ENCODE data around the gene PSKH1. TPM values are rescaled to one million over a fixed set of nuclear protein-coding genes. Genes with fewer than 3 reads are reported as not detected.
A peak's percentile ranks its signal among the peaks of the same experiment; 100 is the strongest.

PSKH1 gene
- total and polyA plus RNA-seq, 5 experiments from 2014 or later, result 20.8 to 34.5 (median 26.6) TPM

DNA sequence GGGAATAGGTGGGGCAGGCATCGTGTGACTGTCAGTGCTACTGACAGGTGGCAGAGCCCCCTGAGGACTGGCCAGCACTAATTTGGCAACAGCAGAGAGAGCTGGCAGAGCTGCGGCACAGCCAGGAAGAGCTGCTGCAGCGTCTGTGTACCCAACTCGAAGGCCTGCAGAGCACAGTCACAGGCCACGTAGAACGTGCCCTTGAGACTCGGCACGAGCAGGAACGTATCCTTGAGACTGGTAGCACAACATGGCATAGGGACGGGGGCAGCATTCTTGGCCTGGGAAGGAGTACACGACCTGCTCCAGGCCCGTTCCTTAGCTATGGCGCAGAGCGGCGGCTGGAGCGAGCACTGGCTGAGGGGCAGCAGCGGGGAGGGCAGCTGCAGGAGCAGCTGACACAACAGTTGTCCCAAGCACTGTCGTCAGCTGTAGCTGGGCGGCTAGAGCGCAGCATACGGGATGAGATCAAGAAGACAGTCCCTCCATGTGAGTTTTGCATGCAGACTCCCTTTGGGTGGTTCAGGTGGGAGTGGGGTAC lies 11.4 kb upstream of the PSKH1 start:
- ATAC-seq, result no peak
- H3K9me3 Mint-ChIP-seq, result no peaks in the 10 kb centered on the region
- peaks cover 0 to 71% (median 14%) of the 10 kb centered on the region in 3 donors for H3K36me3 Mint-ChIP-seq
- POLR2A ChIA-PET, result interaction anchor here (1.7 to 3.2 kb wide), 2 partner anchors 11 to 55 kb away, joined by 7 to 14 read pairs; partner anchors contain the start of genes PSKH1 and PSMB10
- no peaks in the 10 kb centered on the region for H3K27me3 Mint-ChIP-seq
- H3K4me1 Mint-ChIP-seq, result peaks cover 0 to 7% (median 5%) of the 10 kb centered on the region in 4 donors
- no peak overlapping the region for H3K4me3 Mint-ChIP-seq
- H3K27ac Mint-ChIP-seq, result peak overlapping the region in 1 of 10 donors; percentile 28
- DNase-seq, result no peak

DNA sequence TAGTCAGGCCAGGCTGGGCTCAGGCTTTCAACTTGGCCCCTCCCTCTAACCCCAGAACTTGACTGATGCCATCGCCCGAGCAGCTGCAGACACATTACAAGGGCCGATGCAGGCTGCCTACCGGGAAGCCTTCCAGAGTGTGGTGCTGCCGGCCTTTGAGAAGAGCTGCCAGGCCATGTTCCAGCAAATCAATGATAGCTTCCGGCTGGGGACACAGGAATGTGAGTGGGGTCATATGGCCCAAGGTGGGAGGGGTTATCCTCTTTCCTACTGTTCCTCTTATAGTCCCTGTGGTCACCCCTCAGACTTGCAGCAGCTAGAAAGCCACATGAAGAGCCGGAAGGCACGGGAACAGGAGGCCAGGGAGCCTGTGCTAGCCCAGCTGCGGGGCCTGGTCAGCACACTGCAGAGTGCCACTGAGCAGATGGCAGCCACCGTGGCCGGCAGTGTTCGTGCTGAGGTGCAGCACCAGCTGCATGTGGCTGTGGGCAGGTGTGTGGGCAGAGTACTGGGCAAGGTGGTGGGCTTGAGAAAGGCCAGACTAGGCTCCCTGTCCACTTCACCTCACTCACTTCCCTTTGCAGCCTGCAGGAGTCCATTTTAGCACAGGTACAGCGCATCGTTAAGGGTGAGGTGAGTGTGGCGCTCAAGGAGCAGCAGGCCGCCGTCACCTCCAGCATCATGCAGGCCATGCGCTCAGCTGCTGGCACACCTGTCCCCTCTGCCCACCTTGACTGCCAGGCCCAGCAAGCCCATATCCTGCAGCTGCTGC lies 10.5 kb upstream of the PSKH1 start:
- no peaks in the 10 kb centered on the region for H3K9me3 Mint-ChIP-seq
- POLR2A ChIA-PET, result interaction anchor here (1.6 to 3.2 kb wide), 4 partner anchors 9 to 54 kb away, joined by 6 to 14 read pairs (median 8); partner anchors contain the start of genes CTRL, EDC4, PSKH1 and PSMB10
- no peaks in the 10 kb centered on the region for H3K27me3 Mint-ChIP-seq
- H3K36me3 Mint-ChIP-seq, result peaks cover 0 to 69% (median 14%) of the 10 kb centered on the region in 3 donors
- peaks cover 0 to 7% (median 5%) of the 10 kb centered on the region in 4 donors for H3K4me1 Mint-ChIP-seq
- no peak for DNase-seq
- H3K27ac Mint-ChIP-seq, result peak overlapping the region in 1 of 10 donors; percentile 76
- no peak for ATAC-seq
- H3K4me3 Mint-ChIP-seq, result no peak overlapping the region

DNA sequence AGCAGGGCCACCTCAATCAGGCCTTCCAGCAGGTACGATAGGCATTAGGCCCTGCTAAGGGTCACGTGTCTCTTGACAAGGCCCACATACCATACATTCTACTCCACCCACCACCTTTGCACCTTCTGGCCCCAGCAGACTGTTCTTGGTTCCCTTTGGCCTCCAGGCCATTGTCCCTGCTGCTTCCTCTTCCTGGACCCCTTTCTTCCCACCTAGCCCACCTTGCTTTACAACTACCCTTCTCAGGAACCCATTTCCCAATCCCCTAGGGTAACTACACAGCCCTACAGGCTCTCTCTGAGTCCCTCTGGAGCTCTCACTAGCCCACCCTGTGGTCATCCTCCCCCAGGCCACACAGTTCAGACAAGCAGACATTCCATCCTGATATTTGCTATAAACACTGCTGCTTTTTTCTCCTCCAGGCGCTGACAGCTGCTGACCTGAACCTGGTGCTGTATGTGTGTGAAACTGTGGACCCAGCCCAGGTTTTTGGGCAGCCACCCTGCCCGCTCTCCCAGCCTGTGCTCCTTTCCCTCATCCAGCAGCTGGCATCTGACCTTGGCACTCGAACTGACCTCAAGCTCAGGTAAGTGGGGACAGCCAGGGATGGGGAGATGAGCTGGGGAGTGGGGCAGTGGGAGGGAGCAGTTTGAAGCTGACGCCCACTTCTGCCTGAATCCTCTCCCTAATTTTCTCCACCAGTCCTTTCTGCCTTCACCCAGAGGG lies 9.7 kb upstream of the PSKH1 start:
- H3K4me1 Mint-ChIP-seq, result peaks cover 0 to 7% (median 5%) of the 10 kb centered on the region in 4 donors
- ATAC-seq (peak; percentile 14 to 20), DNase-seq (no peak)
- H3K4me3 Mint-ChIP-seq, result no peak overlapping the region
- no peaks in the 10 kb centered on the region for H3K27me3 Mint-ChIP-seq
- H3K27ac Mint-ChIP-seq, result peak overlapping the region in 4 of 10 donors; percentile 47 to 78 (median 66)
- POLR2A ChIA-PET, result interaction anchor here (0.8 to 3.2 kb wide), 7 partner anchors 10 to 202 kb away, joined by 4 to 14 read pairs (median 6); partner anchors contain the start of genes CTRL, EDC4, NFATC3 and PSKH1
- H3K9me3 Mint-ChIP-seq, result no peaks in the 10 kb centered on the region
- peaks cover 0 to 64% (median 13%) of the 10 kb centered on the region in 3 donors for H3K36me3 Mint-ChIP-seq

DNA sequence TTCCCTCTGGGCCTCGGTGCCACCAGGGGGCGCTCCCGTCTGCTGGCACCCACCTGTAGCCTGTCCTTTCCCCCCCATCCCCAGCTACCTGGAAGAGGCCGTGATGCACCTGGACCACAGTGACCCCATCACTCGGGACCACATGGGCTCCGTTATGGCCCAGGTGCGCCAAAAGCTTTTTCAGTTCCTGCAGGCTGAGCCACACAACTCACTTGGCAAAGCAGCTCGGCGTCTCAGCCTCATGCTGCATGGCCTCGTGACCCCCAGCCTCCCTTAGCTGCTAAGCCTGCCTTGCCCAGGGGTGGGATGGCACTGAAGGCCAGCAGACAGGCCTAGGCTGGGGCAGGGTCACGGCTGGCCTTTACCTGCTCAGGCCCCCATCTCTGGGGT lies 9.2 kb upstream of the PSKH1 start:
- Mint-ChIP-seq H3K27me3 (no peaks in the 10 kb centered on the region), H3K4me1 (peaks cover 0 to 7% (median 5%) of the 10 kb centered on the region in 4 donors), H3K4me3 (no peak overlapping the region), H3K9me3 (no peaks in the 10 kb centered on the region), H3K36me3 (peaks cover 0 to 60% (median 13%) of the 10 kb centered on the region in 3 donors), H3K27ac (peak overlapping the region in 3 of 10 donors; percentile 43 to 76 (median 47))
- POLR2A ChIA-PET, result interaction anchor here (0.7 to 3.2 kb wide), 7 partner anchors 10 to 201 kb away, joined by 3 to 14 read pairs (median 4); partner anchors contain the start of genes CTRL, EDC4, NFATC3 and PSMB10
- DNase-seq (peak; percentile 58 to 86 (median 76)), ATAC-seq (peak; percentile 89 to 92)

DNA sequence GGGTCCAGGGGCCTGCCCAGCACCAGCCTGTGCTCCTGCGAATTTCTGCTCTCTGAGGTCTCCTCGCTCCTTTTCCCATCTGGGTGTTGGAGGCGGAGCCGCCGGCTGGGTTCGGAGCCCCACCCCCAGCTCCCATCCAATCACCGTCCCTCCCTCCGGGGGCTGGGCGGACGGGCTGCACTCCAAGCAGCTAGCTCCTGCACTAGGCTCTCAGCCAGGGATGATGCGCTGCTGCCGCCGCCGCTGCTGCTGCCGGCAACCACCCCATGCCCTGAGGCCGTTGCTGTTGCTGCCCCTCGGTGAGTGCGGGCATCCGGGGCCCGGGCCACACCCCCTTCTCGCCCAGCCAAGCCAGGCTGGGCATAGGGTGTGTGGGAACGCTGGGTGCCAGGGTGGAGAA lies 8.4 kb upstream of the PSKH1 start, which contains the start of gene NRN1L:
NRN1L (plus strand) TSS at position 202 of the 400 bp plus-strand sequence; CDS start at position 221, 19 bp downstream.
- no peak within 1 kb of the TSS for H3K4me3 Mint-ChIP-seq
- no peaks in the 10 kb centered on the region for H3K27me3 Mint-ChIP-seq
- H3K27ac Mint-ChIP-seq, result peak within 1 kb of the TSS in 4 of 10 donors; percentile 47 to 76 (median 53)
- ATAC-seq, result no peak
- H3K4me1 Mint-ChIP-seq, result peaks cover 0 to 7% (median 5%) of the 10 kb centered on the region in 4 donors
- DNase-seq, result no peak
- no peaks in the 10 kb centered on the region for H3K9me3 Mint-ChIP-seq
- peaks cover 0 to 52% (median 13%) of the 10 kb centered on the region in 3 donors for H3K36me3 Mint-ChIP-seq
- POLR2A ChIA-PET, result interaction anchor here (1.3 to 3.2 kb wide), 4 partner anchors 11 to 181 kb away, joined by 4 to 14 read pairs (median 6); partner anchors contain the start of genes EDC4 and PSMB10

DNA sequence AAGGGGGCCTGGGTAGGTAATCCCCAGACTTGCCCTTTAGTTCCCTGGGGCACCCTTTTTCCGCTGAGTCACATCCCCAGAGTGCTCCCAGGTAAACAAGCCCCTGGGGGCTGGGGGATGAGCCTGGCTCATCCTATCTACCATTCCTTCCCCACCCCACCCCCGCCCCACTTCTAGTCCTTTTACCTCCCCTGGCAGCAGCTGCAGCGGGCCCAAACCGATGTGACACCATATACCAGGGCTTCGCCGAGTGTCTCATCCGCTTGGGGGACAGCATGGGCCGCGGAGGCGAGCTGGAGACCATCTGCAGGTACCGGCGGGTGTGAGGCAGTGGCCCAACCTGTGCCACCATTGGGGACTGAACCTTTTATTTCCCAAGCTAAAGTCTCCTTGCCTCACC lies 7.5 kb upstream of the PSKH1 start:
- Mint-ChIP-seq H3K36me3 (peaks cover 0 to 46% (median 13%) of the 10 kb centered on the region in 3 donors), H3K4me1 (peaks cover 0 to 7% (median 4%) of the 10 kb centered on the region in 4 donors), H3K27ac (no peak overlapping the region), H3K9me3 (no peaks in the 10 kb centered on the region), H3K27me3 (no peaks in the 10 kb centered on the region), H3K4me3 (no peak overlapping the region)
- POLR2A ChIA-PET, result interaction anchor here (0.7 to 1.5 kb wide), 3 partner anchors 14 to 155 kb away, joined by 3 to 5 read pairs (median 3); no protein-coding TSS in a partner anchor
- DNase-seq, result no peak
- ATAC-seq, result no peak

DNA sequence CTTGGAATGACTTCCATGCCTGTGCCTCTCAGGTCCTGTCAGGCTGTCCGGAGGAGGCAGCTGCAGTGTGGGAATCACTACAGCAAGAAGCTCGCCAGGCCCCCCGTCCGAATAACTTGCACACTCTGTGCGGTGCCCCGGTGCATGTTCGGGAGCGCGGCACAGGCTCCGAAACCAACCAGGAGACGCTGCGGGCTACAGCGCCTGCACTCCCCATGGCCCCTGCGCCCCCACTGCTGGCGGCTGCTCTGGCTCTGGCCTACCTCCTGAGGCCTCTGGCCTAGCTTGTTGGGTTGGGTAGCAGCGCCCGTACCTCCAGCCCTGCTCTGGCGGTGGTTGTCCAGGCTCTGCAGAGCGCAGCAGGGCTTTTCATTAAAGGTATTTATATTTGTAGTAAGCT lies 7.1 kb upstream of the PSKH1 start:
- H3K27ac Mint-ChIP-seq, result peak overlapping the region in 1 of 10 donors; percentile 79

DNA sequence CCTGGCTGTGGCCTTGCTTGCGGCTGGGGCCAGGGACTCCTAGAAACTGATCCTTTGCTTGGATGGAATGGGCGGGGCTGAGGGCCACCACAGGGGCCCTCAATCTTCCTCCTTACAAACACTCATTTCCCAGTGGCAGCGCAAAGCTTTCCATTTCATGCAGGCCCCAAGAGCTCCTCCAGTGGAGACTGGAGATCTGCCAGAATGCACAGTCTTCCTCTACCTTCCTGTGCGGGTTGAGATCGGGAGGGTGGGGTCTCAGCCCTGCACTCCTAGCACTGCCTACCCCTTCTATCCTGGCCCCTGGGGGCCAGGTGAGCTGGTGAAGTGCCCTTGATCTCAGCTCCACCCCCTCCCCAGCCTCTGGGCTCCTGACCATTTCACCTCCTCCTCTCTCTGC lies 6.7 kb upstream of the PSKH1 start:
- Mint-ChIP-seq H3K36me3 (peaks cover 0 to 39% (median 12%) of the 10 kb centered on the region in 3 donors), H3K9me3 (no peaks in the 10 kb centered on the region), H3K27me3 (no peaks in the 10 kb centered on the region), H3K27ac (peak overlapping the region in 4 of 10 donors; percentile 6 to 79 (median 48)), H3K4me1 (peaks cover 0 to 7% (median 4%) of the 10 kb centered on the region in 4 donors), H3K4me3 (no peak overlapping the region)
- ATAC-seq (no peak), DNase-seq (no peak)
- POLR2A ChIA-PET, result interaction anchor here (0.6 to 1.2 kb wide), 3 partner anchors 15 to 101 kb away, joined by 3 to 4 read pairs (median 3); no protein-coding TSS in a partner anchor

More for the DNA sequence above, 7.1 kb upstream of the PSKH1 start:
- no peaks in the 10 kb centered on the region for H3K9me3 Mint-ChIP-seq
- H3K4me3 Mint-ChIP-seq, result no peak overlapping the region
- H3K4me1 Mint-ChIP-seq, result peaks cover 0 to 7% (median 4%) of the 10 kb centered on the region in 4 donors
- peaks cover 0 to 44% (median 13%) of the 10 kb centered on the region in 3 donors for H3K36me3 Mint-ChIP-seq
- DNase-seq, result no peak
- no peaks in the 10 kb centered on the region for H3K27me3 Mint-ChIP-seq
- no peak for ATAC-seq
- POLR2A ChIA-PET, result interaction anchor here (0.6 to 1.5 kb wide), 4 partner anchors 14 to 155 kb away, joined by 3 to 5 read pairs (median 4); no protein-coding TSS in a partner anchor

DNA sequence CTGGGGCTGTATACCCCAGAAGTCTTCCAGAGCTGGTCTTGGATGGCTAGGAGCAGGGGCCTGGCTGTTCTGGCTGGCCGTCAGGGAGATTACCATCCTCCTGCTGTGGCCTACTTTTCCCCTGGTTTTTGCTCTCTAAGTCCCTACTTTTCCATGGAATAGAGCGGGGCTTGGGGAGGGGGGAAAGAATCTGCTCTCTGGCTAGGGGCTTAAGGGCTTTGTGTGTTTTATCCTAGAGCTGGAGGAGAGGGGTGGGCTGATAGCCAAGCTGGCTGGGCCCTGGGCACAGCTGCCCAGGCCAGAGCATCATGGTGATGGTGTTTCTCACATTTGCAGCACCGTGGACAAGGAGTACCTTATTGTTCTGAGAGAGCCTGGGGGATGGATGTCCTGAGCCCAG lies 4.7 kb upstream of the PSKH1 start:
- Mint-ChIP-seq H3K27me3 (no peaks in the 10 kb centered on the region), H3K4me1 (peaks cover 5 to 11% (median 9%) of the 10 kb centered on the region in 4 donors), H3K4me3 (no peak overlapping the region), H3K9me3 (no peaks in the 10 kb centered on the region), H3K27ac (no peak overlapping the region), H3K36me3 (peaks cover 0 to 26% (median 5%) of the 10 kb centered on the region in 3 donors)
- DNase-seq (no peak), ATAC-seq (no peak)
- POLR2A ChIA-PET, result no interaction called here

DNA sequence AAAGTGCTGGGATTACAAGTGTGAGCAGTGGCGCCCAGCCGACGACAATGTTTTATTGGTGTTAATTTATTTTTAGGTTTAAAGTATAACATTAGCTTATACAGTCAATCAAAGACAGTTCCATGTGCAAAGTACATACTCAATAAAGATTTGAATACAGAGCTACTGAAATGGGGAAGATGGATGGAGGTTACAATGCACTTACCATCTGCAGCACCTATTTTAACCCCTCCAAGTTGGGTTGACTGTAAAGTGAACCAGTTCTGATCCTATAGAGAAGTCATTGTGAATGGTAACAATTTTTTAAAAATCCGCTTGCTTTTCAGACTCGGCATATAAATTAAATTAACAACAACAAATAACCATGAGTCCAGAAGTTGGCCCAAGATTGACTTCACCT lies 679 bp upstream of the PSKH1 start:
- Mint-ChIP-seq H3K27ac (peak overlapping the region; percentile 73 to 97 (median 92)), H3K4me3 (peak overlapping the region; percentile 85 to 96 (median 92)), H3K9me3 (no peaks in the 10 kb centered on the region)

DNA sequence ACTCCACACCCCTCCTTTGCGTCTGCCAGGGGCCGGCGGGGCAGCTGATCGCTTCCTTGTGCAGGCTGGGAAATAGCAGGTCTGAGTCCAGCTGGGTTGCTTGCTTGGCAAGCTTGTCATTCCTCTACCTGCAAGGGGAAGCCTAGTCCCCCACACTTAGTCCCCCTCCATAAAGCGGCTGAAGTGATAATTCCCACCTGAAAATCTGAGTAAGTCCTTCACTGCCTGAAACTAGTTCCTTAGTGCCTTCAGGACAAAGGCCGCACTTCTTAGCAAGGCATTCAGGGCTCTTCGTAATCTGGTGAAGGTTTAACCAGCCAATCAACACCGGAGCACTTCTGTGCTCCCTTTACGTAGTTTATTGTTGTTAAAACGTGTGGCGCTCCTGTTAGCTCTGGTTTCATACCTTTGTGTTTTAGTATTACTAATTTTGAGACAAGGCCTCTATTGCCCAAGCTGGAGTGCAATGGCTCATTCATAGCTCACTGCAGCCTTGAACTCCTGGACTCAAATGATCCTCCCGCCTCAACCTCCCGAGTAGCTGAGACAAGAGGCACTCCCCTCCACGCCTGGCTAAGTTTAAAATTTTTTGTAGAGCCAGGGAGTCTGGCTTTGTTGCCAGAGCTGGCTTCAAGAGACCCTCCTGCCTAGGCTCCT lies 817 bp downstream of the PSKH1 start:
- Mint-ChIP-seq H3K4me1 (peaks cover 15 to 54% (median 41%) of the 10 kb centered on the region in 4 donors), H3K9me3 (no peaks in the 10 kb centered on the region), H3K36me3 (peaks cover 0 to 3% (median 0%) of the 10 kb centered on the region in 3 donors), H3K4me3 (peak overlapping the region; percentile 89 to 99 (median 94)), H3K27me3 (no peaks in the 10 kb centered on the region), H3K27ac (peak overlapping the region; percentile 73 to 99 (median 97))
- POLR2A ChIA-PET, result interaction anchor here (0.6 to 3.2 kb wide), 5 partner anchors 10 to 51 kb away, joined by 3 to 15 read pairs (median 7); partner anchors contain the start of genes EDC4 and PSMB10
- ATAC-seq (peak in 1 of 2 donors; percentile 5), DNase-seq (no peak)

More for the DNA sequence above, 679 bp upstream of the PSKH1 start:
- DNase-seq, result no peak
- H3K4me1 Mint-ChIP-seq, result peaks cover 13 to 45% (median 36%) of the 10 kb centered on the region in 4 donors
- POLR2A ChIA-PET, result interaction anchor here (0.6 to 3.2 kb wide), 12 partner anchors 10 to 371 kb away, joined by 3 to 15 read pairs (median 3); partner anchors contain the start of genes EDC4, PSMB10, RANBP10 and TSNAXIP1
- no peaks in the 10 kb centered on the region for H3K27me3 Mint-ChIP-seq
- ATAC-seq, result no peak
- peaks cover 0 to 7% (median 0%) of the 10 kb centered on the region in 3 donors for H3K36me3 Mint-ChIP-seq

Data from naive thymus-derived CD8-positive, alpha-beta T cell (primary cell).